Stimulated activated CD4-positive, alpha-beta T cell treated with anti-CD3 and anti-CD28 coated beads, Interleukin-1b, Interleukin-23, amount 100 ng/mL, for 24 hours (primary cell): ENCODE results near the gene TLE6.
A peak's percentile ranks its signal among the peaks of the same experiment; 100 is the strongest.
"Not testable (repeated sequence)": the region's sequence is repeated elsewhere in the genome, so short reads cannot be mapped to it uniquely, and the experiment has no call there.

Experiments used
- DNase-seq, 4 experiments: peaks; one replicate each; pipeline ENCODE4 v3.0.0-alpha.2; 2020; ENCODE audit warnings: low read depth in 4 of 4, low spot score in 1 of 4

The TLE6 gene

DNA sequence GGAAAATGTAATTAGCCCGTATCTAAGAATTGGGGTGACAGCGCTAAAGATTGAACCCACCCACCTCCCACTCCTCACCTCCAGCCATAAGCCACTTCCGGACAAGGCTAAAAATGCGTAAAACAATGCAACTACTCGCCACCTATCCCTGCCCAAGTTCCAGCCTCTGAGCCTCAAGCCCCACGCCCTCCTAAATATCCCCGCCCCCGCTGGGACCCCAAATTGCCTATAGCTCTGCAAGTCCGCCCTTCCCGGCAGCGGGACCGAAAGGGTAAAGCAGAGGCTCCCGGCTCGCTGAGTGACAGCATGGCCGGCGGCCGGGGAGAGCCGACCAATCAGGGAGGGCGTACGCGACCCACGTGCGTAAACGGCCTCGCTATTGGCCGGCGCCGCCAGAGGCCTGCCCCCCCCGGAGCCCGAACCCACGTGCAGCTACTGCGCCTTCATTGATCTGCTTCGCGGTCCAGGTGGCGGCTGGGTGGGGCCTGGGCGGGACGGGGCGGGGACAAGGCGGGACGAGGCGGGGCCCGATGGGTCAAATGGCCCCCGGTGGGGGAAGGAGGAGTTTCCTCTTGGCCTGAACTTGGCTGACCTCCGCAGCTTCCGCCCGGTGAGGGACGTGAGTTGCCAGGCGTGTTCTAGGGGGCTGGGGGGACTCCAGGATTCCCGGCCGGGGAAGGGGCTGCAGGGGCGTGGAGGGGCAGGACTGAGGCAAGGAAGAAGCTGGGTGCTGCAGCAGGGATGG is at the start of gene TLE6:
TSS of gene TLE6 (plus strand) at position 564 of the 745 bp plus-strand sequence. CDS start 670 bp downstream, outside the sequence.
- peak; percentile 75 to 92 (median 86) for DNase-seq

GRCh38 chr19:2933490-2933910 is 43.9 kb upstream of the TLE6 start:
- DNase-seq: no peak

DNA sequence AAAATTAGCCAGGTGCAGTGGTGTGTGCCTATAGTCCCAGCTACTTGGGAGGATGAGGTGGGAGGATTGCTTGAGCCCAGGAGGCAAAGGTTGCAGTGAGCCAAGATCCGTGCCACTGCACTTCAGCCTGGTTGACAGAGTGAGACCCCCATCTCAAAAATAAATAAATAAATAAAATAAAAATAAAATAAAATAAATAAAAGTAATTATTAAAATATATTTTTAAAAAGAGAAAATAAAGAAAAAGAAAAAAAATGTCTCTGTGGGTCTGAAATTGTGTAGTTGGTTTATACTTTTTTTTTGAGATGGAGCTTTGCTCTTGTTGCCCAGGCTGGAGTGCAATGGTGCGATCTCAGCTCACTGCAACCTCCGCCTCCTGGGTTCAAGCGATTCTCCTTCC is 41.5 kb upstream of the TLE6 start:
- DNase-seq: not testable (repeated sequence)

DNA sequence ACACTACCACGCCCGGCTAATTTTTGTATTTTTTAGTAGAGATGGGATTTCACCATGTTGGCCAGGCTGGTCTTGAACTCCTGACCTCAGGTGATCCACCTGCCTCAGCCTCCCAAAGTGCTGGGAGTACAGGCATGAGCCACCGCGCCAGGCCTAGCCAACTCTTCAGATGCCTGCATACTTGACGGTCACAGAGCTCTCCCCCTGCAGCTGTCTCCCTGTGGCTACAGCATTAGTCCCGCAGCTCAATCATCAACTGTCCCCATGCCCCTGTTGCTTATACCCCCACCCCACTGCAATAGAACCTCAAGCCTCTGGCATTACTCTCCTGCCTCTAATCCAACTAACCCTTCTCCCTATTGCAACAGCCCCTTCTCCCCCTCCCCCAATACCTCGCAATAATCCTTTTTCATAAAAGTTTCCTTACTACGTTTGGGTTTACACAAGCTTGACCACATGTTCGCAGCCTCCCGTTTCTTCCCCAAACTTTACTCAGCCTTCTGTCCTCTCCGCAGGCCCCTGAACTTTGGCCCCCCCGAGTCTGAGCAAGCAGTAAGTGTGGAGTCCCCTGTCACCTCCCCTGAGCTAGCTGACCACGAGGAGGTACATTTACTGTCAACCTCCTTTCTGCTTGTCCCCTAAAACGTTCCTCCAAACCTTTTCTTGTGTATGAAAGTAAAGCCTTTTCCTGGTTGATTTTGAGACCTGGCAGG is 34.3 kb upstream of the TLE6 start:
- DNase-seq: no peak

GRCh38 chr19:2944403-2944774 is 33.0 kb upstream of the TLE6 start:
- no peak for DNase-seq

DNA sequence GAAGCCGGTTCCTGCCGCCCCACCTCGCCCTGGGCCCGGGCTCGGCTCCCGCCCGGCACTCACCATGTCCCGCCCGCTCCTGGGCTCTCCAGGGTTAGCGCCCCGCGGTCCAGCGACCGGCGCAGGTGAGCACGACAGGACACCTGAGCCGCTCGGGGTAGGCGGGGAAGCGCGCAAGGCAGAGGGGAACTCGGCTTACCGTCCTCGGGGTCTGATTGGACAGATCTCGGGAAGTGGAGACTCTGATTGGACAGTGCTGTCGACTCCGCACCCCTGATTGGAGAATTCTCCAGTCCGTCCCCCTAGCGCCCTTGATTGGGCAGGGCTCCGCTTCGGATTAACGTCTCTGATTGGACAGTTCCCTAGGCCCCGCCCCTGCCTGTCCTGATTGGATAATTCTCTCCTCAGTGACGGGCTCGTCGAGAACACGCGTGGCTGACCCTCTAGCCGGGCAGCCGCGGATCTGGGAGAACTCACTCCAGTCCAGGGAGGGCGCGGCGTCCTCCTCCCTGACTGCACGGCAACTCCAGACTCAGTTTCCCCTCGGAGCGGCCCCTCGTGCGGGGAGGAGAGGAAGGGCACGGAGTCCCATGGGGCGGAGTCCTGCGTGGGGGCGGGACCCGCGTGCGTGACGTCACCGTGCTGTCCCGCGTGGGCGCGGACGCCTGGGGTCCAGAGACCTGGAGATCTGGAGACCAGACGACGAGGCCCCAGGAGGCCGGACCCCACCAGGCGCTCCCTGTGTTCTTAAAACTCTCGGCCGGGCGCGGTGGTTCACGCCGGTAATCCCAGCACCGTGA is 32.4 kb upstream of the TLE6 start, which contains the start of gene ZNF77:
TSS of gene ZNF77 (minus strand) at position 197 of the 800 bp plus-strand sequence. CDS start at position 66, 131 bp downstream.
- peak; percentile 94 to 99 (median 97) for DNase-seq

- no peak for DNase-seq
These were observed 31.7 kb upstream of the TLE6 start for GRCh38 chr19:2945575-2946184.

- DNase-seq: peak in 1 of 4 experiments; percentile 8
These were observed 27.5 kb upstream of the TLE6 start for GRCh38 chr19:2949939-2950285.

- peak; percentile 100 for DNase-seq
These were observed 26.9 kb upstream of the TLE6 start for GRCh38 chr19:2950286-2951124.

DNA sequence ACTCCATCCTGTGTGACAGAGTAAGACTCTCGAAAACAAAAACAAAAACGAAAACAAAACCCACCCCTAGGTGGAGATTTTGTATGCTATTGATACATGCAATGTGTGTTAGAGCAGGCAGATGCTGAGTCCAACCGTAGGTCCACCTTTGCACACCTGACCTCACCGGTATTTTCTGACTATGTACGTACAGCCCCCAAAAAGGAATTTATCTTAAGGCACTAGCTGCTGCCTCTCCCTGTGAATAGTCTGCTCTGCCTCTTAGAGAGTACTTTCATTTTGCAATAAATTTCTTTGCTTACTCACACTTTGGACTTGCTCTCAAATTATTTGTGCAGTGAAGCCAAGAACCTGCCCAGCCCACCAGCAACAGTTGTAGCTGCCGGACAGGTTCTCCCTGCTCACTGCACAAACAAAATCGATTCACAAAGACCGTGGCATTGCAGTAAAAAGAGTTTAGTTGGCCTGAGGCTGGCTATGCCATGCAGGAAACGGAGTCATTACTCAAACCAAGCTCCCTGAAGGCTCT is 24.3 kb upstream of the TLE6 start:
- no peak for DNase-seq

DNA sequence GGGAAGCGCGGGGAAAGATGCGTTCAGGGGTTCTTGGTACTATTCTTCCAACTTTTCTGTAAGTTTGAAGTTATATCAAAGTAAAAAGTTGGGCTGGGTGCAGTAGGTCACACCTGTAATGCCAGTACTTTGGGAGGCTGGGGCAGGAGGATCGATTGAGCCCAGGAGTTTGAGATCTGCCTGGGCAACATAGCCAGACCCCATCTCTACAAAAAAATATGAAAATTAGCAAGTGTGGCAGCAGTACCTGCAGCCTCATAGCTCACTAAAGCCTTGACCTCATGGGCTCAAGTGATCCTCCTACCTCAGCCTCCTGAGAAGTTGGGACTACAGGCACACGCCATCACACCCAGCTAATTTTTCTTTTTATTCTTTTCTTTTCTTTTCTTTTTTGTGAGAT is 20.2 kb upstream of the TLE6 start:
- no peak for DNase-seq

DNA sequence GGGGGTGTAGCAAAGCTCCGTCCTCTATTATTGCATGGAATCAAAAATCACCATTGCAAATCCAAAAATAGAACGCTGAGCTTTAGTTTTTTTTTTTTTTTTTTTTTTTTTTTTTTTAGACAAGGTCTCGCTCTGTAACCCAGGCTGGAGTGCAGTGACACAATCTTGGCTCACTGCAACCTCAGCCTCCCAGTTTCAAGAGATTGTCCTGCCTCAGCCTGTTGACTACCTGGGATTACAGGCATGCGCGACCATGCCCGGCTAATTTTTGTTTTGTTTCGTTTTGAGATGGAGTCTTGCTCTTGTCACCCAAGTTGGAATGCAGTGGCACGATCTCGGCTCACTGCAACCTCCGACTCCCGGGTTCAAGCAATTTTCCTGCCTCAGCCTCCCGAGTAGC is 17.2 kb upstream of the TLE6 start:
- DNase-seq: no peak

DNA sequence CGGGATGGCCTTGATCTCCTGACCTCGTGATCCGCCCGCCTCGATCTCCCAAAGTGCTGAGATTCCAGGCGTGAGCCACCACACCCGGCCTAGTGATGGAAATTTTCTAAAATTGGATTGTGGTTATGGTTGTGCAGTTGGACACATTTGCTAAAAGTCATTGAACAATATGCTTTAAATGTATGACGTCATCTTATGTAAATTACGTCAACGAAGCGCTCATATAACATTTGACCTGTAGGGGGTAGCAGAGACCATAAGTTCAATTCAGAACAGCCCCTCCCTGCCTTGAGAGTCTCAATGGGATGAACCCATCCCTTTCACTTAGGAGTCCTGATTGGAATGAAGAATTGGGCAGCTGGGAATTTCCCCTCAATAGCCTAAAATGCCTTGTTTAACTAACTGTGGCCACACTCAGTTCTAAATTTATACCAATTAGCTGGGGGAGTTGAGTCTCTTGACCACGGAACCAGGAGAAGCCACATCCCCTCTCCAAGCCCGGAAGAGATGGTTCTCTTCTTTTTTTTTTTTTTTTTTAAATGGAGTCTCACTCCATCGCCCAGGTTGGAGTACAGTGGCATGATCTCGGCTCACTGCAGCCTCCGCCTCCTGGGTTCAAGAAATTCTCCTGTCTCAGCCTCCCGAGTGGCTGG is 15.2 kb upstream of the TLE6 start:
- DNase-seq: peak in 2 of 4 experiments; percentile 20 to 34

DNA sequence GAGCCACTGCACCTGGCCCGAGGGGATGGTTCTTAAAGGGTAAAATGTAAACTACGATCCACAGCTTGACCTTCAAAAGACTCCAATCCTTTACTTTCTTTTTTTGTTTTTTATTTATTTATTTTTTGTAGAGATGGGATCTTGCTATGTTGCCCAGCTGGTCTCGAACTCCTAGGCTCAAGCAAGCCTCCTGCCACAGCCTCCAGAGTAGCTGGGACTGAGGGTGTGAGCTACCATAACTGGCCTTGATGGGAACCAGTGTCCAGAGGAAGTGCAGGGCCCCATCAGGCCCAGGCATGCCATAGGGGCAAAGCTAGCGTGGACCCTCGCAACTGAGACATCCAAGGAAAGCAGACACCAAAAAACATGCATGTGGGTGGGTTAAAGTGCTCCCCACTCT is 14.2 kb upstream of the TLE6 start:
- DNase-seq: no peak

DNA sequence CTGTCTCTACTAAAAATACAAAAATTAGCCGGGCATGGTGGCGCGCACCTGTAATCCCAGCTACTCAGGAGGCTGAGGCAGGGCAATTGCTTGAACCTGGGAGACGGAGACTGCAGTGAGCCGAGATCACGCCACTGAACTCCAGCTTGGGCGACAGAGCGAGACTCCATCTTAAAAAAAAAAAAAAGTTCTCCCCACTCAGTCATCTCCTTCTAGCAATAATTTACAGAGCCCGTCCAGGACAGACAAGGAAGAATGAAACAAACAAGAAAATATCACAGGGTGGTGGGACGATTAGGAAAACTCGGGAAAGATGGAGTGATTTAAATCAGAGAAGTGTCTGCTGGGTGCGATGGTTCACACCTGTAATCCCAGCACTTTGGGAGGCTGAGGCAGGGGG is 13.7 kb upstream of the TLE6 start:
- DNase-seq: not testable (repeated sequence)

- DNase-seq: no peak
These were observed 12.5 kb upstream of the TLE6 start for GRCh38 chr19:2964874-2965273.

GRCh38 chr19:2967972-2968371 is 9.4 kb upstream of the TLE6 start:
- no peak for DNase-seq

DNA sequence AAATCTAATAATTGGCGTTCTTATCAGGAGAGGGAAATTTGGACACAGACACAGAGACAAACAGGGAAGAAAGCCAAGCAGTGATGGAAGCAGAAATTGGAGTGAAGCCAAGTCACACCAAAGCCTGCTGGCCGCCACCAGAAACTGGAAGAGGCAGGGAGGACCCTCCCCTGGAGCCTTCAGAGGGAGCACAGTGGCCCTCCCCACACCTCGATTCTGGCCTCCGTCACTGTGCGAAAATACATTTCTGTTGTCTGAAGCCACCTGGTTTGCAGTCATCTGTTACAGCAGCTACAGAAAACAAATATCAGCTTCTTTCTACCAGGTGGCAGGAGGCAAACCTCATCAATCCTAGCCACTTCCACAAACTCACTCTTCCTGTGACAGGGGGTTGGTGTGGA is 8.3 kb upstream of the TLE6 start:
- DNase-seq: no peak

DNA sequence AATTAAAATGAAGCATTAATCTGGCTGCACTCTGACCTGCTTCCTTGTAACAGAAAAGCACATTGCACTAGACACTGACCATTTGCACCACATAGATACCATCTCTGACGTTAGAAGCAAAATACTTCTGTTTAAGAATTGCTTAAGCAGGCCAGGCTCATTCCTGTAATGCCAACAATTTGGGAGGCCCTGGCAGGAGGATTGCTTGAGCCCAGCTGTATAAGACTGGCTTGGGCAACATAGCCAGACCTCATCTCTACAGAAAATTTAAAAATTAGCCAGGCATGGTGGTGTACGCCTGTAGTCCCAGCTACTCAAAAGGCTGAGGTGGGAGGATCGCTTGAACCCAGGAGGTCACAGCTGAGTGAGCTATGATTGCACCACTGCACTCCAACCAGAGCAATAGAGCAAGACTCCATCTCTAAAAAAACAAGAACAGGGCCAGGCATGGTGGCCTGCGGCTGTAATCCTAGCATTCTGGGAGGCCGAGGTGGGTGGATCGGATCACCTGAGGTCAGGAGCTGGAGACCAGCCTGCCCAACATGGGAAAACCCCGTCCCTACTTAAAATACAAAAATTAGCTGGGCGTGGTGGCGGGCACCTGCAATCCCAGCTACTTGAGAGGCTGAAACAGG is 7.0 kb upstream of the TLE6 start:
- DNase-seq: no peak
